Measurements from ENCODE around the gene BACE2.
A peak's percentile ranks its signal among the peaks of the same experiment; 100 is the strongest.

BACE2 gene

DNA sequence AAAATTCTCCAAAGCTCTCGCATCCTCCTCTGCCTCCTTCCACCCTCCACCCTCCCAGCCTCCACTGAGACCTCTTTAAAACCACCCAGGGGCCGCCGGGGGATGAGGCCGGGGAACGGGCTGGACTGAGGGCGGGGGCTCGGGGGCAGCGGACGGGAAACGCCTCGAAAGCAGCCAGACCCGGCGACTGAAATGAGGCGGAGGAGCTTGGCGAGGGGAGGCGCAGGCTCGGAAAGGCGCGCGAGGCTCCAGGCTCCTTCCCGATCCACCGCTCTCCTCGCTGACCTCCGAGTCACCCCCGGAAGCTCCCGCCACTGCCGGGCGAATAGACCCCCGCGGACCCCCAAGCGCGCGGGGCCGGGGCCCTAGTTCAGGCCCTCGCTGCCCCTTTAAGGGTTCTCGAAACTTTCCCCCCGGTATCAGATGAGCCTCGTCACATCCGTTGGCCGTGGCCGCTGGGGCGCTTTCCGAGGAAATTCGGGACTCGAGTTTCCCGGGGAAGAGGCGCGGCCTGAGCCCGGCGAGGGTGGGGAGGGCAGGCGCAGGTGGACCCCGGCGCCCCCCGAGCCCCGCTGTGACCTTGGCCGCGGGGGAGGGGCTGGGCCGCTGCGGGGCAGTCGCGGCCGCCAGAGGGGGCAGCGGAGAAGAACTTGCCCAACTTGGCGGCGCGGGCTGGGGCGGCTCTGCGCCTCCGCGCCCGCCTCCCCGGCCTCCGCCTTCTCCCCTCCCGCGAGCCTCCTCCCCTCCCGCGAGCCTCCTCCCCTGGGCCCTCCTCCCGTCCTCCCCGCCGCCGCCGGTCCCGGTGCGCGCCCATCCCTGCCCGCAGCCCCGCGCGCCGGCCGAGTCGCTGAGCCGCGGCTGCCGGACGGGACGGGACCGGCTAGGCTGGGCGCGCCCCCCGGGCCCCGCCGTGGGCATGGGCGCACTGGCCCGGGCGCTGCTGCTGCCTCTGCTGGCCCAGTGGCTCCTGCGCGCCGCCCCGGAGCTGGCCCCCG is at the start of gene BACE2:
Gene BACE2, plus strand, starts transcription at position 813 of the 995 bp plus-strand sequence. Its CDS starts 104 bp downstream, at position 917.
- DNase-seq: peak; percentile 14

DNA sequence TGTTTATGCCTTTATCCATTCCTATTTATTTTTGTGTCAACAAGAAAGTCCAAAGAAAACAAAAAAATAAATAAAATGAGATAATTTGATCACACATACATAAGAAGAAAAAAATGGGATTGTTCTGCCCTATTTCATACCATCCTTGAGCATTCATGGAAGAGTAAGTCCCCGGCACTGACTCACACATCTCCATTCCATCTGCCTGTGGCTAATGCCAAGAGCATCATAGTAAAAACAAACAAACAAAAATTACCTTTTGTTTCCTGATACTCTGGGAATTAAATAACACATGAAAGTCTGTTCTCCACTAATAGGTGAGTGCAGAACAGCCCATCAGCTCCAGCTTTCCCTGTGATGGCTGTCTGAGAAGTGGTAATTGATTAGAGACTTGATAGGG is 48.1 kb upstream of the BACE2 start:
- no peak for DNase-seq

DNA sequence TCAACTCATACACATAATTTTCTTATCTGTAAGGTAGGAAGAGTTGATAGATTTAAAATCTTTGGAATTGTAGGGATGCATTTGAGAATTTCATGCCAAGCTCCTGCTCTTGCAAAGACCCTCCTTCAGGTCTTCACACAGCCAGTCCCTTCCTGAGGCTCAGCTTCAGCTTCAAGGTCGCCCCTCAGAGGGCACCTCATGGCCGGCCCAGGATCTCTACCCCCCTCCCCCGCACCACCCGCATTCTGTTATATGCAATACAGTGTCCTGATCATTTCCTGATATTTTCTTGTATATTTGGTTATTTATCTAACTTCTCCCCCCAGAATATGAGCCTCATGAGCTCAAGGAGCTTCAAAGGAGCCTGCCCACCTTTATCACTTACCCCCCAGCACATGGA is 47.0 kb upstream of the BACE2 start:
- no peak for DNase-seq

DNA sequence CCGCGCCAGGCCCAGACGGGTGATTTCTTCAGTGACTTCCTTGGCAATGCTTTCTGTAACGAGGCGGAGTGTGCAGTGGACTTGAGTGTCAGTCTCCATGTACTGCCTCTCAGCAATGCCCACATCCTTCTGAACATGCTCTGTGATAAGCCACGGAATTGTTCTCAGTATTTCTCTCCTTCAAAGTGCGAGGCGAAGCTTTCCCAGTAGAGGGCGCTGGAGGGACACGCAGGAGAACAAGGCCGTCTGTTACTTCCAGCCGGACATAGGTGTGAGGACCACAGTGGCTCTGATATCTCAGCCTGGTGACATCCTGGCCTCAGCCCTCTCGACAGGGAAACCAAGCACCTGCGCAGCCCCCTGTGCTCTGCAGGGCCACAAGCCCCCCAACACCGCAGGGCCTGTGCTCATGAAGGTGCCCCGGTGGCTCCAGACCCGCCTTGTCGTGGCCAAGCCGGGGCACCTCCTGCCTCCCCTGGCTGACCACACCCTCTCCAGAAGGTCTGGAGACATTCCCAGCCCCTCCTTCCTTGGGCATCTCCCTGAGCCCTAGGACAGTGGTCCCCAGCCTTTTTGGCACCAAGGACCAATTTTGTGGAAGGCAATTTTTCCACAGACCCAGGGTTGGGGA is 46.1 kb upstream of the BACE2 start:
- DNase-seq: peak; percentile 16

DNA sequence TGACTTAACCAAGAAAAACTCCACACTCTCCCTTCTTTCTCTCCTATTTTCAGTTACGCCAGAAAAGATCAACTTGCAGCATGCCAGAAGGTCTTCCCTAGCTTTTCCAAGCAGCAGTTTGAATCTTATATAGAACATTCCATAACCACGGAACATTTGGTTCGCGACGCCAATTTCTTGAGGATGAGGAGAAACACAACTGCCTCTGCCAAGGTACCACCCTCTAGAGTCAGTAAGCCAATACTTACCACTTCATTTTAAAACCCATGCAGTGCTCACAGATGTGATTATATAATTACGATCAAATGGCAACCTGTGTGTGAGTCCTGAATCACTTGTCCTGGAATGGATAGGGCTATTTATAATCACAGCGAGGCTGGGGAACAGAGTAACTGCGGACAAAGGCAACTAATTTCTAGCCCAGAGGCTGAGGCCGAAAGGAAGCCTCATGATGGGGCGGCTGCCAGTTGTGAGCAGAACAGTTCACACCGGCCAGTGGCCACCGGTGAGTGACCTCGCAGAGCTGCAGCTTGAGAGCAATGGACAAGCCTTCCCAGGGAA is 43.2 kb upstream of the BACE2 start:
- DNase-seq: no peak

DNA sequence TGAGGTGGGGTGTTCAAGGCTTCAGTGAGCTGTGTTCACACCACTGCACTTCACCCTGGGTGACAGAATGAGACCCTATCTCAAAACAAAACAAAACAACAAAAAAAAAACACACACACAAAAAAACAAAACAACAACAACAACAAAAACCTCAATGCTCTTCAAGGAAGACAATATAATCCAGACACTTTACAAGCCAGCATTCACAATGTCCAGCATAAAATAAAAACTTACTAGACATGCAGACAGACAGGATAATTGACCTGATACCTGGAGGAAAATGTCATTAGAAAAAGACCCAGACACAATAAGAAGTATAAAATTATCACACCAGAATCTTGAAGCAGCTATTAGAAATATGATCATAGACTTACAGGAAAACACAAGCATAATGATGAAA is 39.0 kb upstream of the BACE2 start:
- no peak for DNase-seq

DNA sequence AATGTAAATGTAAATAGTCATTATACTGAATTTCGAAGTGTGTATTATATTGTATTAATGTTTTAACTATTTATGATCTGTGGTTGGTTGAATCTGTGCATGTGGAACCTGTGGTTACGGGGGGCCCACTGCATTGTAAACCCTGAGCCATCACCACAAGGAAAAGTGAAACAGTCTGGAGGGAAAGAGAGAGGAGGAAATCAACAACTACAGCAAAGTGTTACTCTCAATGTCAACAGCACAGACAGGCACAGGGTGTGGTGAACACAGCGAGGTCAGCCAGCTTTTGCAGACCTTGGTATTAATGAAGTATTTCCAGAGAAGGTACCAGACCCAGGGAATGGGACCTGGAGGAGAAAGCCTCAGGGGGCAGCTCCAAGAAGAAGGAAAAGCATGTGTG is 37.1 kb upstream of the BACE2 start:
- DNase-seq: no peak

DNA sequence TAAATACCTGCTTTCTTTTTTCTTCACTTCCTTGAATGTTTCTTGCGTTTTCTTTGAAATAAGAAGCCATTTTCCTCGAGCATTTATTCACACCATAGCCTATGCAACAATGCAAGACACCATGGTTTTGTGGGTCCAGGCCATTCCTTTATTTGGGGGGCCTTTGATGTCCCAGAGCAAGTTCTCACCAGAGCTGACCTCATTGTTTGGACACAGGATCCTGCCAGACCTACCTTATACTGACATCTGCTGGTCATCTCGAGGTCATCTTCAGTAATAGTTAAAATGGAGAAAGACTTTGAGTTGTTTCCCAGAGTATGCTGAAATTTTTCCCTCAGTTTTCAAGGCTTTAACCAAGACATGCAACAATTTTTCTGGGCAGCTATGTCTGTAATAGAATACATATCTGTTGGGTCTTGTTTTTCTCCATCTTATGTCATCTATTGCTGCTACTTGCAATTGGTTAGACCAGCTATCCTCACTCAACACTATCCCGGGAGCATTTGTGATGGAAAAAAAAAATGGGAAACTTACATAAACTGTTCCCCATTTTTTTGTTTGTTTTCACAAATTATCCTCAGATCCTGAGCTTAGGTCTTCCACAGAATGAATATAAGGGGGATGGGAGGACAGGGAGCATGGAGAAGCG is 34.0 kb upstream of the BACE2 start:
- no peak for DNase-seq

DNA sequence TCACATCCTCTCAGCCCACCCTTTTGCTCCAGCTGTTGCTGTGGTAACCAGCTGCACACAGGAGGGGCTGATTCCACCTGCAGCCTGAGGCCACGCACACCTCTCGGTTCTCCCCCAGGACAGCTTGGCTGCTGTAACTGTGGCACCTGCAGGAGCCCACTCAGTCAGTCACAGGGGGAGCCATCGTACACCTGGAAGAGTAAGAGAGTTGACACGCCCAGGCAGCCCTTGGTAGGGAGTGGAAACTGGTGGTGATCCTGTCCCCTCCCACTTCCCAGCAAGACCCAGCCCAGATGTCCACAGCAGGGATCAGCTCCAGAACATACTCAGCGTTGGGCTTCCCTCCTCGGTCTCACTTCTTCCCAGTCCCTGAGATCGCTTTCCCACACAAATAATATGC is 32.2 kb upstream of the BACE2 start:
- no peak for DNase-seq

DNA sequence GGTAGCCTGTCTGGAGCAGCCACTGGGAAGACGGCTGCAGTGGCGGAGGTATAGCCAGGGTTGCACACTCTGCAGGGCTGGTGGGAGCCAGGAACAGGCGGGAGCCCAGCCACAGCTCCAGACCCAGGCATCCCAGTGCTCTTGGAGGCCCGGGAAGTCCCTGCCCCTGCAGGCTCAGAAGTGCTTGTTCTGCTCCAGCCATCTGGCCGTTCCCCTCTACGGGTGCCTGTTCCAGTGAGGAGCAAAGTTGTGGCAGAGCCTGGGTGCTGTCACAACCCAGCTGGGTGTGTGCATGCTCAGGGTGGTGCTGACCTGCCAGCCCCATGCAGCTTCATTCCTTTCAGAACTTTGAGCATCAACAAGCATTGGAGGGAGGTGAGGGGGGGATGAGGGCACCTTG is 31.7 kb upstream of the BACE2 start:
- DNase-seq: no peak

DNA sequence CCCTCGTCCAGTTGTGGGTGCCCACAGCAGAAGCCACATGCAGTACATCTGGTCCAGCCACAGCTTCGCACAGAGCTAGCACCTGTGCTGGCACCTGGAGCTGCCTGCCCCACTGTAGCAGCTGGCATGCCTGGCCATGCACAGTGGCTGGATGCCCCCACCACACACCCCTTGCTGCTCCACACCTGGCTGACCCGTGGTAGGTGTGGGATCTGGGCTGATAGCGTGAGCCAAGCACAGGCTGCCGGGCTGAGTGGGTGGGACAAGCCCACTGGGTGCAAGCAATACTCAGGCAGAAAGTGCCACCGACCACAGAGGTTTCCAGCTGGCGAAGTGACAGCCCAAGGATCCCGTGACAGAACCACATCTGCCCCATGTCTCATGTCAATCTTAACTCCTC is 30.6 kb upstream of the BACE2 start:
- DNase-seq: no peak

DNA sequence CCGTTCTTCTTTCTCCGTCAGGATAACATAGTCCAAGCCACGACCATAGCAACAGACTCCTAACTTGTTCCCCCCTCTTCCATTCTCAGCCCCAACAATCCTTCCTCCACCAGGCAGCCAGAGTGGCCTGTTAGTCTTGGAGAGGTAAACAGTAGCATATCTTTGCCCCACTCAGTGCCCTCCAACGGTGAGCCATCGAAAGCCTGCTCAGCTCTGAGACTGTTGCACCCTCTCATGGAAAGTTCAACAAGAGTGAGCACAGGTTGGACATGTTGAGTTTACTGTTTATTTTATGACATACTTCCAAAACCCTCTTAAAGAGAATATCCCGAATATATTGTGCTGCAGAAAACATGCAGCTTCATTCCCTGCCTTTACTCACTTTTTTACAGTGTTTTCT is 30.1 kb upstream of the BACE2 start:
- DNase-seq: no peak

DNA sequence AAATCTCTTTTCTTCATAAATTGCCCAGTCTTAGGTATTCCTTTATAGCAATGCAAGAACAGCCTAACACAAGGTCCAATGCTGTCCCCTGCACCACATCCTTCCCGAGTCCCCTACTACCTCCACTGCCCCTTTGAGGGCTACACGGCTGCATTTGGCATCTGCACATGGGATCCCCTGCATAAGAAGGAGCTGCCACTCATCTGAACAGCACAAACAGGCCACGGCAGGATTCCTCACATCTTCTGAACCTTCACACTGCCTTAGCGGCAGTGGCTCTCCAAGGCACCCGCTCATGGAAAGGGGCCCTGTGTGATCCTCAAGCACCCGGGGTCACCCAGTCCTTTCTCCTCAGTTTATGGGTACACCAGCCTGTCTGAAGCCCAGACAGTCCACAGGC is 29.2 kb upstream of the BACE2 start:
- no peak for DNase-seq

DNA sequence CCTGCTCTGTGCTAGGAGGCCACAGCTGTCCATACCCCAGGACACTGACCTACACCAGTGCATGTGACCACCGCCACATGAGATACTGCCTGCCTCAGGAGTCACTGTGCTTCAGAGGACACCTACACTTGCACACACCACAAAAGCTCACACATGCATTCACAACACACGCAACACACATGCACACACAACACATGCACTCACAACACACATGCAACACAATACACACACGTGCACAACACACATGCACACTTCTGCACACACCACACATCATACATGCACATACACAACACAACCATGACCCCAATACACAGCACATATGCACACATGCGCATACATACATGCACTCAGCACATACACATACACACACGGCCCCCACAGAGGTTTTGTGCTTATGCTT is 28.7 kb upstream of the BACE2 start:
- no peak for DNase-seq

DNA sequence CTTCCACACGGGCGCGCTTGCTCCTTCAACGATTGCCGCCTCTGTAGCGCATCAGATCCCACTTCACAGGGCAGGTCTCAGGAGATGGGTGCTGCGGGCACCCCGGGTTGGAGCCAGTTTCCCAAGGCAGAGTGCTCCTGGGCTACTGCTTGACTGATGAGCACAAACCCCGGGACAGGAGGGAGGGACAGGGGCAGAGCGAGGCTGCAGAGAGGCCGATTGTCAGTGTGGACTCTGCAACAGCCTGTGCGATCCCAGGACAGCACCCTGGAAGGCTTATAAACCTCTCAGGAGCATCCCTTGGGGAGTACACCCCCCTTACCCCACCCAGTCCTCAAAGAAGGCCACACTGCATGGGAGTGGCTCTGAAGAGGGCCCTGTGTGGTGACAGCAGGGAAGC is 28.0 kb upstream of the BACE2 start:
- DNase-seq: no peak

DNA sequence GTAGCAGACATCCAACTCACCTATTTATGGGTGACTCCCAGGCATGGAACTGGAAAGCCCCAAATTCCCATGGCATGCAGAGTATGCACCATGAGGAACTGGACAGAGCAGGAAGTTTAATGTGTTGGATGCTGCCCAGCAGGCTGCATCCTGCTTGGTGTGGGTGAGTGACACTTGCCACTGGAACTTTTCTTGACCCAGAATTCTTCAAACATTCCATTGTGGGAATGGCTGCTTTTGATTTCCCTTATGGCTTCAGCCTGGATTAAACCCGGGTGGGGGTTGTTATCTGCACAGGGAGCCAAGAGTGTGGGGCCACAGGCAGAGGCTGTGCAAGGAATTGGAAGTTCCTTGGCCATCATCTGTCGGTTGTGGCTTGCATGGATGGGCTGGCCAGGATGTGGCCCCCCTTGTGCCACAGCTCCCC is 26.9 kb upstream of the BACE2 start:
- DNase-seq: no peak

DNA sequence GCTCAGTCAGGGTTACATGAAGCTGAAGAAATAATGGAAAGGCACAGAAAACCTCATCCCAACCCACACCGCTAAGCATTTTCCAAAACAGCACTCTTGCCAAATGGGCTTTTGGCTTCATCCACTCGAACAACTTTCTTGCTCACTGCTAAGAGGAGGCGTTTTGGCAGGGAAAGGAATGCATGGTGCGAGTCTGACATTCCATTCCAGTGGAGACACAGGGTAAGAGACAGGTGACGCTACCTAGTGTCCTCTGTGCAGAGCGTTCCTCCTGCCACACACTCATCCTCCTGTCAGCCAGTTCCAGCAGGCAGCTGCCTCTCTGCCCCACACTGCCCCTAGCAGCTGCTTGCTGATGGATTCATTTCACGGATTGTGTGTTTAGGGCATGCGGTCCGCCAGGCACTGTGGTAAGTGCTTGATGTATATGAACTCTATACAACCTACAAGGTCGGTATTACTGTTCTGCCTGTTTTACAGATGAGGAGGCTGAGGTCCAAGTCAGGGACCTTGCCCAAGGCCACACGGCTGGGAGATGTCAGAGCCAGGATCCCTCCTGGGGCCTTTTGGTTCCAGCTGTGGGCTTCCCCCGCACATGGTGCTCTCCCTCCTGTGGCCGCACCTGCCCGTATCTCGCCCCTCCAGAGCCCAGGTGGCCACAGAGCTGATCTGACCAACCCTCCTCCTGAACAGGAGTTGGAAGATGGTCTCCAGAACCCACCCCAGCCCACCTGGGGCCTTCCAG is 25.7 kb upstream of the BACE2 start:
- no peak for DNase-seq

DNA sequence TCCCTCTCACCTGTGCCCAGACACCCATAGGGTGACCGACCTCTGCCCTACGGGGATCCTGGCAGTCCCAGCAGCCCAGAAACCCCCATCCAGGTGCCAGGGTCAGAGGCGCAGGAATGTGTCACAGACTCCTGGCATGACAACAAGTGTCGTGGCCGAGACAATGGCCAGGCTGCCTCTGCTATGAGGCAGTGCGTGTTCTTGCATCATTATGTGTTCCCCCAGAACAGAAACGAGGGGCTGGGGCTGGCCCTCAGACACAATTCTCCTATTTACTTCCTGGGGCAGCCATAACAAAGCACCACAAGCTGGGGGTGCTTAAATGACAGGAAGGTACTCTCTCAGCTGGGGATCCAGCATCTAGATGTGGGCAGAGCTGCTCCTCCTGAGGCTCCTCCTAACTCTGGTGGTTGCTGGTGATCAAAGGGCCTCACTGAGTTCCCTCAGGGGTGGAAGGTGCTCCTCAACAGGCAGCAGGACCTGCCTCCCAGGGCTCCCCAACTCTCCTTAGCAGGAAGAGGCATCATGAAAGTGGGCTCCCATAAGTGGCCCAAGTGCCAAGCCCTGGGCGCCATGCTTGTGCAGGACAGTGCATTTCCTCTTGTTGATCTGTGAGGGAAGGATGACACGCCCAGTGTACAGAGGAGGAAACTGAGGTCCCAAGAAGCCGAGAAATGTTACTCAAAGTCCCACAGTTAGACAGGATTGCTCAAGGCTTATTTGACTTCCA is 24.2 kb upstream of the BACE2 start:
- DNase-seq: no peak

DNA sequence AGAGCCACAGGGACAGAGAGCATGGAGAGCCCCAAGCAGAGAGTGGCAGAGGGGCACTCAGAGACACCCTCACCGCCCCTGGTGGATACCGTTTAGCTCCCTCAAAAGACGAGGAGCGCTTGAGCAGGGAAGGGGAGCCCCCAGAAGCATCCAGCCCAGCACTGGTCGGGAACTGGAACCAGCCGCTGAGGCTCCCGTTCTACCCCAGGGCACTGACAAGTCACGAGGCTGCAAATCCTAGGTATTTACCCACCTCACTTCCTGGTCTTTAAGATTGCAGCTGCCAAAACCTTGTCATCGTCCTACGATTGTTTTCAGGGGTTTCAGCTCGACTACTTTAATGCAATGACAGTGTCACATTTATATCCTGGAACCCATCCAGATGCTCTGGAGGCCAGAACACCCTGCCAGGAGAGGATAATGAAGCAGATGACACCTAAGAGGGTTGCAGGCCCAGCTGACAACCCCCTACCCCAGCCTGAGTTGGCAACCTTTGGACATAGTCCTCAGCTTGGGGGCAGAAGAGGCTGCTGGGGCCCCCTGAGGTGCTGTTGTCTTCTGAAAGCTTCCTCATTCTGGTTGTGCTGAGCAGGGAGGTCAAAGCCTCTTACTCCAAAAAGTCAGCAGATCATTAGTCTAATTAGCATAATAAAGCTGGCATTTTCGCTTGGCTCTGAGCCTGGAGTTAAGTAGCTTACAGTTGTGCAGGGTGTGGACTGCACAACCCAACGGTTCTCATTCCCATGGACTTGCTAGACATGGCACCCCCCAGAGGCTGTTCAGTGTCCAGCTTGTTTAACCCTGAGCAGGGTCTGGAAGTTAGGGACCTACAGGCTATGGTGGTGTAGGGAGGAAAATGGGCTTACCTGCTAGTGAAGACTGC is 20.6 kb upstream of the BACE2 start:
- no peak for DNase-seq

DNA sequence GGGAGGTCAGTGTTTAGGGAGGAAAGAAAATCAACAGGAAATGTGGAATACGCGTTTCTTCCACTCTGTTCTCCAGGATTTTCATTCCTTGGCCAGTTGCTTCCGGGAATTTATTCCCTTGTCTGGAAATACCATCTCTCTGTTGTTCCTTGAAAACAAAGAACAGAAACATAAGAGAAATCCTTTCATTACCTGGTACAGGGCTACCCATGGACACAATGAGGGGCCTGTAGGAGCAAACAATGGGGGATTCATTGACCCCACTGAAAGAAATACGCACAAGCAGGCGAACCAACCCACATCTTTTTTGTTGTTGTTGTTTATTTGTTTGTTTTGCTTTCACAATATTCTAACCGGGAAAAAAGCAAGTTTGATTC is 20.0 kb upstream of the BACE2 start:
- DNase-seq: no peak

DNA sequence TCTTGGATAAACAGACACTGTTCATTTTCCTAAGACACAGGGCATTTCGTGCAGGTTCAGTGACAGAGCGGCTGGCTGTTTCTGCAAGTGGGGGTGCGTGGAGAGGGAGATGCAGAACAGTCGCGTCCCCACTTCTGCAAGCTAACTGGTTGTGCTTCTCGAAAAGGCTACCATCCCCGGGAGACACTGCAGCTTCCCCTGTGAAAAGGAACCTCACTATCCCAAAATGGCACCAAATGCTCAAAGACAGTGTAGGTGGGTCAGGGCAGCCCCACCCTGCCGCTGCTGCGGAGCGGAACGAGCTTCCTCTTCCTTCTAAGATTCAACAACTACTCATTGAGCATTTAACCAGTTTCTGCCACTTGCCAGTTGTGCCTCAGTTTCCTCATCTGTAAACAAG is 19.2 kb upstream of the BACE2 start:
- DNase-seq: no peak

Measured in activated T-cell treated with anti-CD3 and anti-CD28 coated beads for 4 hours (primary cell).